ENCODE measurements around the gene G0S2.

G0S2 gene

DNA sequence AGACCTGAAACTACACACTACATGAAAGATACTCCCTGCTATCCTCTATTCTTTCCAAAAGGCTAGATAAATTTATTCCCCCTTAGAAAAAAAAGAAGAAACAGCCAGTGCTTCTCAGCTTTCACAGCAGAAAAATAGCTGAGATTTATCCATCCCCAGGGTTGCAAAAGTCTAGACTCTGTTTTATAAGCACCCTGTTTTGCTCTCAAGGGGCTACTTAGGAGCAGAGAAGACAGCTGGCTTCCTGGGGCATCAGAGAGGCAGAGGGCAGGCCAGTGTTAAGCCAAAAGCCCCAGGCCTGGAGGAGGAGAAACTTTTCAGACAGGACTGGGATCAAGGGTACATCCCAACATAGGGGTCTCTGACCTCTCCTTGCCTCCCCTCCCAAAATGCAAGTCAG, 26.9 kb upstream of the G0S2 start:
- peaks cover 37 to 75% of the 10 kb centered on the region in 2 donors for H3K4me1 ChIP-seq (ENCODE audit: control insufficient read depth in 2 of 2, insufficient read depth in 2 of 2, low read length in 2 of 2)
- no peak overlapping the region for H3K9ac ChIP-seq (ENCODE audit: low read depth in 1 of 2, low read length in 2 of 2)
- peaks cover 6% of the 10 kb centered on the region in 2 donors for H3K36me3 ChIP-seq (ENCODE audit: control insufficient read depth in 2 of 2, insufficient read depth in 2 of 2, low read length in 2 of 2)
- H3K9me3 ChIP-seq (ENCODE audit: control insufficient read depth in 2 of 2, low read length in 2 of 2), result no peaks in the 10 kb centered on the region
- no peaks in the 10 kb centered on the region for H3K27me3 ChIP-seq (ENCODE audit: control insufficient read depth in 2 of 2, insufficient read depth in 2 of 2, low read length in 2 of 2)
- H3K4me3 ChIP-seq (ENCODE audit: low read length in 2 of 2), result no peak overlapping the region
- H3K27ac ChIP-seq (ENCODE audit: low read depth in 2 of 2, low read length in 2 of 2), result no peak overlapping the region

- no peak overlapping the region for H3K4me3 ChIP-seq (ENCODE audit: low read length in 2 of 2)
- H3K27me3 ChIP-seq (ENCODE audit: control insufficient read depth in 2 of 2, insufficient read depth in 2 of 2, low read length in 2 of 2), result no peaks in the 10 kb centered on the region
- no peak overlapping the region for H3K9ac ChIP-seq (ENCODE audit: low read depth in 1 of 2, low read length in 2 of 2)
- H3K36me3 ChIP-seq (ENCODE audit: control insufficient read depth in 2 of 2, insufficient read depth in 2 of 2, low read length in 2 of 2), result peaks cover 6% of the 10 kb centered on the region in 2 donors
- peaks cover 38 to 75% of the 10 kb centered on the region in 2 donors for H3K4me1 ChIP-seq (ENCODE audit: control insufficient read depth in 2 of 2, insufficient read depth in 2 of 2, low read length in 2 of 2)
- peak overlapping the region; percentile 19 to 79 for H3K27ac ChIP-seq (ENCODE audit: low read depth in 2 of 2, low read length in 2 of 2)
- H3K9me3 ChIP-seq (ENCODE audit: control insufficient read depth in 2 of 2, low read length in 2 of 2), result no peaks in the 10 kb centered on the region
Observed at GRCh38 chr1:209648931-209649776, 26.1 kb upstream of the G0S2 start.

DNA sequence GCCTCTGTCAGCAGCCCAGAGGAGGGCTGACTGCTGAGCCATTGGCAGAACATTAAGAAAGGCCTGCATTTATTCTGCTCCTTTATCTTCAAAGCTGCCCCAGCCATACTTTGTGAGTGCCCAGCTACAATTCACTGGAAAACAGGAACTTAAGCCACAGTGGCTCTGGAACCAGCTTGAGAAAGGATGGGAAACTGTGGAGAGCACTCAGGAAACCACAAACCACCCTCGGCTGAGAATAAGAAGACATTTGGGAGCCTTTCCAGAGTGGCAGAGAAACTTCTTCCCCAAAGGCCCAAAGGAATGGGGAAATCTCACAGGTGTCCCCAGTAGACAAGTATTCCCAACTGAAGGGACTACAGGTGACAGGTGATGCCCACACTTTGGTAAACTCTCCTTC, 24.8 kb upstream of the G0S2 start:
- peak overlapping the region; percentile 37 to 59 for H3K4me3 ChIP-seq (ENCODE audit: low read length in 2 of 2)
- H3K9ac ChIP-seq (ENCODE audit: low read depth in 1 of 2, low read length in 2 of 2), result peak overlapping the region in 1 of 2 donors; percentile 66
- no peaks in the 10 kb centered on the region for H3K9me3 ChIP-seq (ENCODE audit: control insufficient read depth in 2 of 2, low read length in 2 of 2)
- H3K27me3 ChIP-seq (ENCODE audit: control insufficient read depth in 2 of 2, insufficient read depth in 2 of 2, low read length in 2 of 2), result no peaks in the 10 kb centered on the region
- peak overlapping the region; percentile 95 to 96 for H3K27ac ChIP-seq (ENCODE audit: low read depth in 2 of 2, low read length in 2 of 2)
- H3K4me1 ChIP-seq (ENCODE audit: control insufficient read depth in 2 of 2, insufficient read depth in 2 of 2, low read length in 2 of 2), result peaks cover 41 to 78% of the 10 kb centered on the region in 2 donors
- peaks cover 6% of the 10 kb centered on the region in 2 donors for H3K36me3 ChIP-seq (ENCODE audit: control insufficient read depth in 2 of 2, insufficient read depth in 2 of 2, low read length in 2 of 2)

GRCh38 chr1:209651138-209651587, 24.0 kb upstream of the G0S2 start:
- H3K36me3 ChIP-seq (ENCODE audit: control insufficient read depth in 2 of 2, insufficient read depth in 2 of 2, low read length in 2 of 2), result peaks cover 6% of the 10 kb centered on the region in 2 donors
- H3K27me3 ChIP-seq (ENCODE audit: control insufficient read depth in 2 of 2, insufficient read depth in 2 of 2, low read length in 2 of 2), result no peaks in the 10 kb centered on the region
- H3K4me1 ChIP-seq (ENCODE audit: control insufficient read depth in 2 of 2, insufficient read depth in 2 of 2, low read length in 2 of 2), result peaks cover 41 to 76% of the 10 kb centered on the region in 2 donors
- H3K9ac ChIP-seq (ENCODE audit: low read depth in 1 of 2, low read length in 2 of 2), result peak overlapping the region in 1 of 2 donors; percentile 66
- H3K27ac ChIP-seq (ENCODE audit: low read depth in 2 of 2, low read length in 2 of 2), result peak overlapping the region; percentile 95 to 96
- no peaks in the 10 kb centered on the region for H3K9me3 ChIP-seq (ENCODE audit: control insufficient read depth in 2 of 2, low read length in 2 of 2)
- H3K4me3 ChIP-seq (ENCODE audit: low read length in 2 of 2), result peak overlapping the region; percentile 37 to 59

DNA sequence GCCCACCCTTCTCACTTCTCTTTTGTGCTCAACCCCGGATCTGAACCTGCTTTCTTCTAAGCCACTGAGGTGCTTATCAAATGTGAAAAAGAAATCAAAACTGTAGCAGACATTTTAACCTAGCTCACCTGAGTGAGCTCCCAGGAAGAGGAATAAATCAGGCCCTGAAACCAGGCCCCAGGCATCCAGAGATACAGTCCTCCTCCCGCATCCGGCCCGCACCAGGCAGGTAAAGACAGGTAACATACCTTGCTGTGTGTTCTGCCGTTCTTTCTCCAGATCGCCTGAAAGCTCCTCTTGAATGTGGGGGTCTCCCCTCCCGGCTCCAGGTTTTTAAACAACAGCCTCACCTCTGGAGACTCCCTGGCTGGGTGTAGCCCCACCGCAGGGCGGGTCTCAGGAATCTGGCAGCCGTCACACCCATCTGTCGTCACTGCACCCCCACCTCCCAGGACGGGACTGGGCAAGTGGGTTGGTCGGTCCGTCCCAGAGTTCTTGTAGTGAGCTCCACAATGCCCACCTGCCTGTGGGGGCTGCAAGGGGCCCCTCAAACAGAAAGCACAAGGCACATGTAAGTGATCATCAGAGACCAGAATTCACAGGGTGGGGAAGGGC, 23.0 kb upstream of the G0S2 start, which contains the start of gene LAMB3:
LAMB3 (minus strand) TSS at position 305 of the 615 bp plus-strand sequence. CDS start 1,481 bp downstream, outside the sequence.
- Histone ChIP-seq H3K9ac (ENCODE audit: low read depth in 1 of 2, low read length in 2 of 2) (peak within 1 kb of the TSS; percentile 69 to 82), H3K27me3 (ENCODE audit: control insufficient read depth in 2 of 2, insufficient read depth in 2 of 2, low read length in 2 of 2) (no peaks in the 10 kb centered on the region), H3K4me1 (ENCODE audit: control insufficient read depth in 2 of 2, insufficient read depth in 2 of 2, low read length in 2 of 2) (peaks cover 41 to 73% of the 10 kb centered on the region in 2 donors), H3K4me3 (ENCODE audit: low read length in 2 of 2) (peak within 1 kb of the TSS; percentile 59), H3K27ac (ENCODE audit: low read depth in 2 of 2, low read length in 2 of 2) (peak within 1 kb of the TSS; percentile 95 to 96), H3K36me3 (ENCODE audit: control insufficient read depth in 2 of 2, insufficient read depth in 2 of 2, low read length in 2 of 2) (peaks cover 0 to 3% of the 10 kb centered on the region in 2 donors), H3K9me3 (ENCODE audit: control insufficient read depth in 2 of 2, low read length in 2 of 2) (no peaks in the 10 kb centered on the region)

- Histone ChIP-seq H3K36me3 (ENCODE audit: control insufficient read depth in 2 of 2, insufficient read depth in 2 of 2, low read length in 2 of 2) (no peaks in the 10 kb centered on the region), H3K9me3 (ENCODE audit: control insufficient read depth in 2 of 2, low read length in 2 of 2) (no peaks in the 10 kb centered on the region), H3K27me3 (ENCODE audit: control insufficient read depth in 2 of 2, insufficient read depth in 2 of 2, low read length in 2 of 2) (no peaks in the 10 kb centered on the region), H3K4me3 (ENCODE audit: low read length in 2 of 2) (peak overlapping the region; percentile 57 to 59), H3K9ac (ENCODE audit: low read depth in 1 of 2, low read length in 2 of 2) (peak overlapping the region; percentile 69 to 82), H3K27ac (ENCODE audit: low read depth in 2 of 2, low read length in 2 of 2) (peak overlapping the region; percentile 95 to 96), H3K4me1 (ENCODE audit: control insufficient read depth in 2 of 2, insufficient read depth in 2 of 2, low read length in 2 of 2) (peaks cover 41 to 66% of the 10 kb centered on the region in 2 donors)
Observed at GRCh38 chr1:209652873-209653401, 22.3 kb upstream of the G0S2 start.

GRCh38 chr1:209653915-209654351, 21.3 kb upstream of the G0S2 start:
- Histone ChIP-seq H3K9ac (ENCODE audit: low read depth in 1 of 2, low read length in 2 of 2) (peak overlapping the region in 1 of 2 donors; percentile 48), H3K4me3 (ENCODE audit: low read length in 2 of 2) (no peak overlapping the region), H3K27ac (ENCODE audit: low read depth in 2 of 2, low read length in 2 of 2) (peak overlapping the region; percentile 95 to 96), H3K27me3 (ENCODE audit: control insufficient read depth in 2 of 2, insufficient read depth in 2 of 2, low read length in 2 of 2) (no peaks in the 10 kb centered on the region), H3K36me3 (ENCODE audit: control insufficient read depth in 2 of 2, insufficient read depth in 2 of 2, low read length in 2 of 2) (no peaks in the 10 kb centered on the region), H3K9me3 (ENCODE audit: control insufficient read depth in 2 of 2, low read length in 2 of 2) (no peaks in the 10 kb centered on the region), H3K4me1 (ENCODE audit: control insufficient read depth in 2 of 2, insufficient read depth in 2 of 2, low read length in 2 of 2) (peaks cover 42 to 62% of the 10 kb centered on the region in 2 donors)

GRCh38 chr1:209655411-209656231, 19.6 kb upstream of the G0S2 start:
- Histone ChIP-seq H3K27ac (ENCODE audit: low read depth in 2 of 2, low read length in 2 of 2) (peak overlapping the region in 1 of 2 donors; percentile 47), H3K9me3 (ENCODE audit: control insufficient read depth in 2 of 2, low read length in 2 of 2) (no peaks in the 10 kb centered on the region), H3K9ac (ENCODE audit: low read depth in 1 of 2, low read length in 2 of 2) (no peak overlapping the region), H3K4me3 (ENCODE audit: low read length in 2 of 2) (no peak overlapping the region), H3K27me3 (ENCODE audit: control insufficient read depth in 2 of 2, insufficient read depth in 2 of 2, low read length in 2 of 2) (no peaks in the 10 kb centered on the region), H3K36me3 (ENCODE audit: control insufficient read depth in 2 of 2, insufficient read depth in 2 of 2, low read length in 2 of 2) (no peaks in the 10 kb centered on the region), H3K4me1 (ENCODE audit: control insufficient read depth in 2 of 2, insufficient read depth in 2 of 2, low read length in 2 of 2) (peaks cover 31 to 49% of the 10 kb centered on the region in 2 donors)

DNA sequence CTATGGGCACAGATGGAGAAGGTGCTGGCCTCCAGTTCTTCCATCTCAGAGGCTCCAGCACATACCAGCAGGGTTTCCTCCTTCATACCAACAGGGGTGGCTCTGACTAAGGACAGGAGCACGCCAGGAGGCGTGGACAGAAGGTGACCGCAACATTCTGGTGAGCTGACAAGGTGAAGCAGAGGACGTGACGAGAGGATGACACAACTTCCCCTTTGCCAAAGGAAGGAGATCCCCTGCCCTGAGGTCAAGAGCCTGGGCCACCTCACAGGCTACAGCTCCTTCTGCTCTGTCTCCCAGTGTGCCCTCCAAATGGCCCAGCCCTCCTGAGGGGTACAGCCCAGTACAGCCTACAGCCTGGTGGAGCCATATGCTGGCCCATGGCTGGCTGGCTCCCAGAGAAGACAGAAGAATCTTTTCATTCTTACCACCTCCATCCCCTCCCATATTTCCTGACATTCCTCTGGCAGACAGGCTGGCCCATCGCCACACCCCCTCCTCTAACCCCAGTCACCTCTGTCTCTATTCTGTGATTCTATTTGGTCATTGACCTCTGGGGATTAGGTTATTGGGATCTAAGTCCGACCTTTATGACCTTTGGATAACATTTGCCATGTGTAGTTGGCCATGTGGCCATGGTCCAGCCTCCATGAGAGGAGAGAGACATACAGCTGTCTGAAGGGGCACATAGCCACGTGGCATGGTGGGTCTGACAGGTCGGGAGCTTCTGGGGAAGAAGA, 17.9 kb upstream of the G0S2 start:
- Histone ChIP-seq H3K27ac (ENCODE audit: low read depth in 2 of 2, low read length in 2 of 2) (no peak overlapping the region), H3K4me1 (ENCODE audit: control insufficient read depth in 2 of 2, insufficient read depth in 2 of 2, low read length in 2 of 2) (peaks cover 24 to 35% of the 10 kb centered on the region in 2 donors), H3K36me3 (ENCODE audit: control insufficient read depth in 2 of 2, insufficient read depth in 2 of 2, low read length in 2 of 2) (no peaks in the 10 kb centered on the region)

More for the DNA sequence above, 17.9 kb upstream of the G0S2 start:
- H3K9me3 ChIP-seq (ENCODE audit: control insufficient read depth in 2 of 2, low read length in 2 of 2), result no peaks in the 10 kb centered on the region
- H3K9ac ChIP-seq (ENCODE audit: low read depth in 1 of 2, low read length in 2 of 2), result no peak overlapping the region
- no peak overlapping the region for H3K4me3 ChIP-seq (ENCODE audit: low read length in 2 of 2)
- no peaks in the 10 kb centered on the region for H3K27me3 ChIP-seq (ENCODE audit: control insufficient read depth in 2 of 2, insufficient read depth in 2 of 2, low read length in 2 of 2)
